Fibroblast of lung (primary cell): ENCODE data around the gene RFPL1.

Experiments
- EZH2 ChIP-seq: IDR thresholded peaks from 2 replicates; pipeline ENCODE4 v1.5.1; 2012; ENCODE audit warnings: low read length, control low read depth, mild to moderate bottlenecking; ENCODE audit errors: missing control alignments
- TF ChIP-seq, protein P1 (sequence below), 2 donors: IDR thresholded peaks in 1 of 2; conservative IDR thresholded peaks in 1 of 2; 1 replicate in 1 of 2; 2 replicates in 1 of 2; pipeline ENCODE4 v1.5.1; 2011 to 2012; ENCODE audit warnings: low read length in 2 of 2, control low read depth in 1 of 2, inconsistent platforms in 1 of 2, low read depth in 1 of 2, mild to moderate bottlenecking in 1 of 2

DNA sequence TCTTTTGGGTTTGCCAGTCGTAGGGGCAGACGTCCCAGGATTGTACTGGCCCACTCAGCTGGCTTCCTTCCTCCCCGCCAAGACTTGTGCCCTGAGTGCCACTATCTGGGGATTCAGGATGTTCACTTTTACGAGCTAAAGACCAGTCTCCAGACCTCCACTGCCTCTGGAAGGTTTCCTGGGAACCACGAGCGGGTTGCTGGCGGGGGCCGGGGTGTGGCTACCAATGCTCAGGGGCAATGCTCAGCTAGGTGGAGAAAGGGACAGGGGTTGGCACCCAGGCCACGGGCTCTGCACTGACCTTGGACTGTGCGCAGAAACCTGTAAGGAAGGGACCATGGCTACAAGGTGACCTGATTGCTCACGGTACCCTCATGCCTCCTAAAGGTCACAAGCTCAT, 43.9 kb downstream of the RFPL1 start:
- TF ChIP-seq, protein P1, sequence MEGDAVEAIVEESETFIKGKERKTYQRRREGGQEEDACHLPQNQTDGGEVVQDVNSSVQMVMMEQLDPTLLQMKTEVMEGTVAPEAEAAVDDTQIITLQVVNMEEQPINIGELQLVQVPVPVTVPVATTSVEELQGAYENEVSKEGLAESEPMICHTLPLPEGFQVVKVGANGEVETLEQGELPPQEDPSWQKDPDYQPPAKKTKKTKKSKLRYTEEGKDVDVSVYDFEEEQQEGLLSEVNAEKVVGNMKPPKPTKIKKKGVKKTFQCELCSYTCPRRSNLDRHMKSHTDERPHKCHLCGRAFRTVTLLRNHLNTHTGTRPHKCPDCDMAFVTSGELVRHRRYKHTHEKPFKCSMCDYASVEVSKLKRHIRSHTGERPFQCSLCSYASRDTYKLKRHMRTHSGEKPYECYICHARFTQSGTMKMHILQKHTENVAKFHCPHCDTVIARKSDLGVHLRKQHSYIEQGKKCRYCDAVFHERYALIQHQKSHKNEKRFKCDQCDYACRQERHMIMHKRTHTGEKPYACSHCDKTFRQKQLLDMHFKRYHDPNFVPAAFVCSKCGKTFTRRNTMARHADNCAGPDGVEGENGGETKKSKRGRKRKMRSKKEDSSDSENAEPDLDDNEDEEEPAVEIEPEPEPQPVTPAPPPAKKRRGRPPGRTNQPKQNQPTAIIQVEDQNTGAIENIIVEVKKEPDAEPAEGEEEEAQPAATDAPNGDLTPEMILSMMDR (conservative IDR thresholded peaks at IDR 0.05 in 1 of 2, IDR thresholded peaks at IDR 0.05 in 1 of 2; ENCODE audit: low read depth in 1 of 2, low read length in 2 of 2) = no peak
- TF ChIP-seq EZH2 = no peak
